ENCODE measurements around the gene ATM.
"Not testable (repeated sequence)": the region's sequence is repeated elsewhere in the genome, so short reads cannot be mapped to it uniquely, and the experiment has no call there.

The ATM gene

GRCh38 chr11:108286956-108287355 is 64.1 kb downstream of the ATM start:
- DNase-seq (ENCODE audit: low read depth in 2 of 2) = no peak

- not testable (repeated sequence) for DNase-seq (ENCODE audit: low read depth in 2 of 2)
Observed at GRCh38 chr11:108289066-108289465, 66.2 kb downstream of the ATM start.

- no peak for DNase-seq (ENCODE audit: low read depth in 2 of 2)
Observed at GRCh38 chr11:108289699-108290098, 66.8 kb downstream of the ATM start.

GRCh38 chr11:108293229-108293628 is 70.4 kb downstream of the ATM start:
- DNase-seq (ENCODE audit: low read depth in 2 of 2) = no peak

GRCh38 chr11:108302121-108302785 is 79.4 kb downstream of the ATM start:
- DNase-seq (ENCODE audit: low read depth in 2 of 2) = no peak

- DNase-seq (ENCODE audit: low read depth in 2 of 2) = no peak
Observed at GRCh38 chr11:108307751-108308150, 84.9 kb downstream of the ATM start.

GRCh38 chr11:108313444-108313843 is 90.6 kb downstream of the ATM start:
- DNase-seq (ENCODE audit: low read depth in 2 of 2) = no peak

- DNase-seq (ENCODE audit: low read depth in 2 of 2) = no peak
Observed at GRCh38 chr11:108316061-108316460, 93.2 kb downstream of the ATM start.

- DNase-seq (ENCODE audit: low read depth in 2 of 2) = no peak
Observed at GRCh38 chr11:108319541-108320145, 96.8 kb downstream of the ATM start.

GRCh38 chr11:108322666-108323065 is 99.8 kb downstream of the ATM start:
- no peak for DNase-seq (ENCODE audit: low read depth in 2 of 2)

- no peak for DNase-seq (ENCODE audit: low read depth in 2 of 2)
Observed at GRCh38 chr11:108324587-108324986, 101.7 kb downstream of the ATM start.

- no peak for DNase-seq (ENCODE audit: low read depth in 2 of 2)
Observed at GRCh38 chr11:108333403-108333899, 110.6 kb downstream of the ATM start.

GRCh38 chr11:108338750-108339149 is 115.9 kb downstream of the ATM start:
- DNase-seq (ENCODE audit: low read depth in 2 of 2) = no peak

GRCh38 chr11:108340973-108341372 is 118.1 kb downstream of the ATM start:
- no peak for DNase-seq (ENCODE audit: low read depth in 2 of 2)

- no peak for DNase-seq (ENCODE audit: low read depth in 2 of 2)
Observed at GRCh38 chr11:108341654-108342053, 118.8 kb downstream of the ATM start.

GRCh38 chr11:108343714-108344113 is 120.8 kb downstream of the ATM start:
- DNase-seq (ENCODE audit: low read depth in 2 of 2) = no peak

- DNase-seq (ENCODE audit: low read depth in 2 of 2) = no peak
Observed at GRCh38 chr11:108345767-108346166, 122.9 kb downstream of the ATM start.

GRCh38 chr11:108346451-108346850 is 123.6 kb downstream of the ATM start:
- no peak for DNase-seq (ENCODE audit: low read depth in 2 of 2)

GRCh38 chr11:108351468-108351867 is 128.6 kb downstream of the ATM start:
- no peak for DNase-seq (ENCODE audit: low read depth in 2 of 2)

- DNase-seq (ENCODE audit: low read depth in 2 of 2) = peak; percentile 5
Observed at GRCh38 chr11:108364159-108364558, 141.3 kb downstream of the ATM start.

GRCh38 chr11:108368134-108368533 is 145.3 kb downstream of the ATM start:
- DNase-seq (ENCODE audit: low read depth in 2 of 2) = peak in 1 of 2 experiments; percentile 3

- no peak for DNase-seq (ENCODE audit: low read depth in 2 of 2)
Observed at GRCh38 chr11:108369064-108369463, 146.2 kb downstream of the ATM start.

- no peak for DNase-seq (ENCODE audit: low read depth in 2 of 2)
Observed at GRCh38 chr11:108370315-108370714, 147.4 kb downstream of the ATM start.

GRCh38 chr11:108370990-108371389 is 148.1 kb downstream of the ATM start:
- no peak for DNase-seq (ENCODE audit: low read depth in 2 of 2)
